HEK293 (cell line): ENCODE results near the gene AP1B1.

Source experiments
- CTCF ChIA-PET: fragments of 350-600 bp; formaldehyde crosslinking; extraction: SDS; loops from one replicate; lab custom pipeline; 2021; ENCODE audit warnings: antibody characterized with exemption; lab: Yijun Ruan, JAX
- POLR2A ChIA-PET: fragments of 300-600 bp; formaldehyde crosslinking; extraction: SDS; loops from one replicate; lab custom pipeline; 2020; ENCODE audit warnings: antibody characterized with exemption, inconsistent platforms; lab: Yijun Ruan, JAX
- H3K27ac ChIP-seq: fragments of 200-500 bp; sonication (Bioruptor generic); 2 replicates; pipeline ENCODE4 v1.5.1; 2014; ENCODE audit warnings: low read depth, low read length, control low read depth, inconsistent platforms; ENCODE audit errors: extremely low read depth
- H3K36me3 ChIP-seq, 2 experiments: fragments of 200-500 bp in 1 of 2; sonication (Bioruptor generic) in 1 of 2; 1 replicate in 1 of 2; 2 replicates in 1 of 2; pipeline ENCODE4 v1.5.1; 2014 to 2017; ENCODE audit warnings: inconsistent platforms in 2 of 2, low read length in 2 of 2; ENCODE audit not compliant: control insufficient read depth in 2 of 2, insufficient read depth in 1 of 2
- H3K4me1 ChIP-seq: fragments of 200-500 bp; sonication (Bioruptor generic); 2 replicates; pipeline ENCODE4 v1.5.1; 2014; ENCODE audit warnings: mild to moderate bottlenecking, low read length, inconsistent platforms; ENCODE audit not compliant: control insufficient read depth, insufficient read depth
- H3K4me3 ChIP-seq: 2 replicates; pipeline ENCODE4 v1.5.1; 2011; ENCODE audit warnings: low read depth, mild to moderate bottlenecking, control low read depth, low read length, moderate library complexity
- H3K9me3 ChIP-seq: fragments of 200-500 bp; sonication (Bioruptor generic); 2 replicates; pipeline ENCODE4 v1.5.1; 2014; ENCODE audit warnings: low read depth, low read length, inconsistent platforms; ENCODE audit not compliant: control insufficient read depth, insufficient read depth
- EGR2 ChIP-seq: fragments of 450-650 bp; formaldehyde crosslinking; IDR thresholded peaks from 2 replicates; pipeline ENCODE4 v1.5.1; 2016; ENCODE audit warnings: low read depth, missing biosample characterization, missing genetic modification characterization
- GLIS2 ChIP-seq: fragments of 450-650 bp; formaldehyde crosslinking; IDR thresholded peaks from 2 replicates; pipeline ENCODE4 v1.5.1; 2016; ENCODE audit warnings: missing biosample characterization, missing genetic modification characterization
- MYNN ChIP-seq: fragments of 450-650 bp; formaldehyde crosslinking; IDR thresholded peaks from 2 replicates; pipeline ENCODE4 v1.5.1; 2016; ENCODE audit warnings: missing biosample characterization, missing genetic modification characterization, borderline replicate concordance
- ZBTB21 ChIP-seq: fragments of 450-650 bp; formaldehyde crosslinking; IDR thresholded peaks from 2 replicates; pipeline ENCODE4 v1.5.1; 2017; ENCODE audit warnings: missing biosample characterization, missing genetic modification characterization
- ZFHX2 ChIP-seq: fragments of 450-650 bp; formaldehyde crosslinking; conservative IDR thresholded peaks from 2 replicates; pipeline ENCODE4 v1.5.1; 2016; ENCODE audit warnings: missing biosample characterization, missing genetic modification characterization
- ZIC2 ChIP-seq: fragments of 450-650 bp; formaldehyde crosslinking; IDR thresholded peaks from 2 replicates; pipeline ENCODE4 v1.5.1; 2016; ENCODE audit warnings: missing biosample characterization, missing genetic modification characterization
- ZNF214 ChIP-seq: fragments of 450-650 bp; formaldehyde crosslinking; IDR thresholded peaks from 2 replicates; pipeline ENCODE4 v1.5.1; 2017; ENCODE audit warnings: missing biosample characterization, mild to moderate bottlenecking, missing genetic modification characterization, borderline replicate concordance
- ZNF24 ChIP-seq: fragments of 450-650 bp; formaldehyde crosslinking; IDR thresholded peaks from 2 replicates; pipeline ENCODE4 v1.5.1; 2016; ENCODE audit warnings: missing biosample characterization, missing genetic modification characterization
- ZNF341 ChIP-seq: fragments of 450-650 bp; formaldehyde crosslinking; IDR thresholded peaks from 2 replicates; pipeline ENCODE4; 2016; ENCODE audit warnings: low read depth, missing biosample characterization, missing genetic modification characterization
- ZNF366 ChIP-seq: fragments of 450-650 bp; formaldehyde crosslinking; conservative IDR thresholded peaks from 2 replicates; pipeline ENCODE4 v1.5.1; 2016; ENCODE audit warnings: missing biosample characterization, missing genetic modification characterization
- ZNF398 ChIP-seq: fragments of 450-650 bp; formaldehyde crosslinking; IDR thresholded peaks from 2 replicates; pipeline ENCODE4 v1.5.1; 2017; ENCODE audit warnings: missing biosample characterization, missing genetic modification characterization
- ZNF404 ChIP-seq: fragments of 450-650 bp; formaldehyde crosslinking; IDR thresholded peaks from 2 replicates; pipeline ENCODE4 v1.5.1; 2017; ENCODE audit warnings: missing biosample characterization, missing genetic modification characterization
- ZNF514 ChIP-seq: fragments of 450-650 bp; formaldehyde crosslinking; IDR thresholded peaks from 2 replicates; pipeline ENCODE4 v1.5.1; 2016; ENCODE audit warnings: missing biosample characterization, missing genetic modification characterization
- ZNF785 ChIP-seq: fragments of 450-650 bp; formaldehyde crosslinking; IDR thresholded peaks from 2 replicates; pipeline ENCODE4 v1.5.1; 2016; ENCODE audit warnings: missing biosample characterization, missing genetic modification characterization
- ZSCAN18 ChIP-seq: fragments of 450-650 bp; formaldehyde crosslinking; IDR thresholded peaks from 2 replicates; pipeline ENCODE4 v1.5.1; 2016; ENCODE audit warnings: missing biosample characterization, missing genetic modification characterization
- TF ChIP-seq, protein P1 (sequence below): fragments of 450-650 bp; formaldehyde crosslinking; IDR thresholded peaks from 2 replicates; pipeline ENCODE4 v1.5.1; 2016; ENCODE audit warnings: missing biosample characterization, missing genetic modification characterization
- TF ChIP-seq, protein P2 (sequence below): fragments of 450-650 bp; formaldehyde crosslinking; IDR thresholded peaks from 2 replicates; pipeline ENCODE4 v1.5.1; 2016; ENCODE audit warnings: missing biosample characterization, missing genetic modification characterization

Gene AP1B1

DNA sequence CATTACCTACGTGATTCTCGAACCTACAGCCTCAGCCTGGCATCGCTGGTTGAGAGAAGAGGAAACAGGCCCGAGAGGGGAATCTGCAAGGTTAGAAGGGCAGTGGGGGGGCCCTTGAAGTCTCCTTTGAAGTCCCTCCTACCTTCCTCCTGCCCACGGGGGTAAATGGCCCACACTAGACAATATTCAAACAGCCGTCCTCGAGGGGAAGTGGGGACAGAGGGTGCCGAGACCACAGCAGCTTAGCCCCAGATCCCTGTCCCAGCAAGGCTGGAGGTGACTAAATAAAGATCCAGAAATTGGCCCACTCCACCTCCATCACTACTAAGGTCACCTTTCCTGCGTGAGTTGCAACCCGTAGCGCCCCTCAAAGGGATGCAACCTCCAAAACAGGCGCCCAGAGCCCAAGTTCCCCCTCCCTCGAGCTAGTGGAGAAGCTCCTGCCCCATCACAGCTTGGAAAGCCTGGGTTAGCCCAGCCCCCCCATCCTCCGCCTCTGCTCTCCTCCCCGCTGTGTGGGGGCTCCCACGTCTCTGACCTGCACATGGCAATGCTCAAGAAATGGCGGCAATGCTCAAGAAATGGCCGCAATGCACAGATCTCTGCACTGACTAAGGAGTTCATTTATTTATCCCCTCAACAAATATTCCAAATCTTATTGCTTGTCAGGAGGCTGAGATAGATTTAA lies 72.1 kb downstream of the AP1B1 start:
- Histone ChIP-seq H3K9me3 (no peaks in the 10 kb centered on the region), H3K4me3 (no peak overlapping the region), H3K27ac (no peak overlapping the region), H3K4me1 (peaks cover 7% of the 10 kb centered on the region), H3K36me3 (no peaks in the 10 kb centered on the region)
- ChIA-PET CTCF (interaction anchor here (0.6 to 2.0 kb wide), 7 partner anchors 10 to 310 kb away, joined by 3 to 7 read pairs (median 6); partner anchors contain the start of gene GAS2L1), POLR2A (no interaction called here)
- TF ChIP-seq ZNF514 (tag by site-specific recombination), result no peak
- no peak for TF ChIP-seq ZNF404 (tag by site-specific recombination)
- 0 out of 2 replicates have a peak, but pooled peaks have one; percentile 37 for TF ChIP-seq EGR2
- TF ChIP-seq ZFHX2, result peak; percentile 33; the same call in 1 of the 2 replicates
- TF ChIP-seq ZBTB21 (tag by site-specific recombination), result no peak
- TF ChIP-seq ZNF341, result peak; percentile 8; the same call in 1 of the 2 replicates
- TF ChIP-seq ZIC2 (tag by site-specific recombination), result no peak

DNA sequence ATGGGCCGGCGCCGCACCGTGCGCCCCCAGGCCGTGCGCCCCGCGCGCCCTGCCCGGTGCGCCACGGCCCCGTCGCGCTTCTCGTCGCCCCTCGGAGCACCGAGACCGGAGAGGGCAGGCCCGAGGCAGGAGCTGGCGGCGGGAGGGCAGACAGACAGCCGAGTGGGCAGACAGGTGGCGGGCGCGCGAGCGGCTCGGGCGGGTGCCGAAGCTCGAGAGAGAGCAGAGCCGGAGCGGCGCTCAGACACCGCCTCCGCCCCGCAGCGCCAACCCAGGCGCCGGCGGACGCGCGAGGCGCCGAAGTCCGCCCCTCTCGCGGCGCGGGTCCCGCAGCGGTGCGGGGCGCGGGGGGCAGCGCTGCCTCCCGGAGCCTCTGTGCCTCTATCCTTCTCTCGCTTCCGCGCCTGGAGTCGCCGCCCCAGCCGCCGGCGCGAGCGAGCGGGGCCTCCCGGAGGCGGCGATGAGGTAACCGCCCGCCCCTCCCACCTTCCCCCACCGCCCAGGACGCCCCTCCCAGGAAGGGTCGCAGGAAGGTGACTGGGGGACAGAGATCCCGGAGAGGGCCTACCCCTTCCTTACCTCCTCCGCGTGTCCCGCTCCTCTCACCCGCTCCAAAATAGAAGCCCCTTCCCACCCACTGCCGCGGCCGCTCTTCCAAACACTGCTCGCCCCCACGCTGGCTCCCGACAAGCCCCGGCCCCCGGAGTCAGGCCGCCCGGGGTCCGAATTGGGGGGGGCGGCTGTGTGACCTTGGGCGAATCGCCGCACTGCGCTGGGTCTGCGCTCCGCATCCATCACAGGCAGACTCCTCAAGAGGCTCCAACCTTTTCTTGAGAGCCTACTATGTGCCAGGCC lies 72.9 kb downstream of the AP1B1 start, which contains the start of gene RASL10A:
TSS of gene RASL10A (minus strand) at position 412 of the 855 bp plus-strand sequence. CDS start 451 bp downstream, outside the sequence.
- H3K27ac ChIP-seq, result no peak within 1 kb of the TSS; the same call in 1 of the 2 replicates
- POLR2A ChIA-PET, result interaction anchor here (1.1 to 1.8 kb wide), 2 partner anchors 9 to 19 kb away, joined by 3 to 4 read pairs; partner anchors contain the start of gene GAS2L1
- peak within 1 kb of the TSS; percentile 40 for H3K4me3 ChIP-seq
- CTCF ChIA-PET, result interaction anchor here (2.0 kb wide), 1 partner anchor 10 kb away, joined by 6 read pairs; the partner anchor contains the start of gene GAS2L1
- peaks cover 14% of the 10 kb centered on the region for H3K4me1 ChIP-seq
- no peaks in the 10 kb centered on the region for H3K36me3 ChIP-seq
- no peaks in the 10 kb centered on the region for H3K9me3 ChIP-seq
- TF ChIP-seq GLIS2 (tag by site-specific recombination) (peak; percentile 44), ZIC2 (tag by site-specific recombination) (0 out of 2 replicates have a peak, but pooled peaks have one; percentile 14), ZNF24 (tag by site-specific recombination) (no peak), ZNF366 (tag by site-specific recombination) (no peak), MYNN (tag by site-specific recombination) (0 out of 2 replicates have a peak, but pooled peaks have one; percentile 21), ZNF214 (tag by site-specific recombination) (no peak), ZNF398 (tag by site-specific recombination) (peak; percentile 49; the same call in 1 of the 2 replicates), EGR2 (peak; percentile 31; the same call in 1 of the 2 replicates), ZNF341 (peak; percentile 85), ZNF785 (tag by site-specific recombination) (no peak), ZFHX2 (peak; percentile 61; the same call in 1 of the 2 replicates), ZSCAN18 (tag by site-specific recombination) (no peak)
- TF ChIP-seq, protein P1, sequence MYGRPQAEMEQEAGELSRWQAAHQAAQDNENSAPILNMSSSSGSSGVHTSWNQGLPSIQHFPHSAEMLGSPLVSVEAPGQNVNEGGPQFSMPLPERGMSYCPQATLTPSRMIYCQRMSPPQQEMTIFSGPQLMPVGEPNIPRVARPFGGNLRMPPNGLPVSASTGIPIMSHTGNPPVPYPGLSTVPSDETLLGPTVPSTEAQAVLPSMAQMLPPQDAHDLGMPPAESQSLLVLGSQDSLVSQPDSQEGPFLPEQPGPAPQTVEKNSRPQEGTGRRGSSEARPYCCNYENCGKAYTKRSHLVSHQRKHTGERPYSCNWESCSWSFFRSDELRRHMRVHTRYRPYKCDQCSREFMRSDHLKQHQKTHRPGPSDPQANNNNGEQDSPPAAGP (tag by site-specific recombination), result no peak
- TF ChIP-seq, protein P2, sequence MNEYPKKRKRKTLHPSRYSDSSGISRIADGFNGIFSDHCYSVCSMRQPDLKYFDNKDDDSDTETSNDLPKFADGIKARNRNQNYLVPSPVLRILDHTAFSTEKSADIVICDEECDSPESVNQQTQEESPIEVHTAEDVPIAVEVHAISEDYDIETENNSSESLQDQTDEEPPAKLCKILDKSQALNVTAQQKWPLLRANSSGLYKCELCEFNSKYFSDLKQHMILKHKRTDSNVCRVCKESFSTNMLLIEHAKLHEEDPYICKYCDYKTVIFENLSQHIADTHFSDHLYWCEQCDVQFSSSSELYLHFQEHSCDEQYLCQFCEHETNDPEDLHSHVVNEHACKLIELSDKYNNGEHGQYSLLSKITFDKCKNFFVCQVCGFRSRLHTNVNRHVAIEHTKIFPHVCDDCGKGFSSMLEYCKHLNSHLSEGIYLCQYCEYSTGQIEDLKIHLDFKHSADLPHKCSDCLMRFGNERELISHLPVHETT (tag by site-specific recombination), result no peak
